Astrocyte (in vitro differentiated cells and primary cell): ENCODE results near the gene UQCRH. TPM values are rescaled to one million over a fixed set of nuclear protein-coding genes. Genes with fewer than 3 reads are reported as not detected.

Source experiments
- DNase-seq: peaks from one replicate; pipeline ENCODE4 v3.0.0-alpha.2; 2010; ENCODE audit warnings: low read depth
- FAIRE-seq: peaks from 2 replicates; lab custom pipeline; 2011; peaks lifted over from hg19 to GRCh38; lab: Jason Lieb, UNC
- H2AFZ ChIP-seq: 2 replicates; pipeline ENCODE4 v1.6.0; 2012; ENCODE audit warnings: low read depth, low read length, inconsistent platforms
- H3K27ac ChIP-seq: 2 replicates; pipeline ENCODE4 v1.5.1; 2011; ENCODE audit warnings: low read depth, low read length, inconsistent platforms
- H3K27me3 ChIP-seq: 2 replicates; pipeline ENCODE4 v1.6.0; 2011; ENCODE audit warnings: low read length, inconsistent platforms; ENCODE audit not compliant: insufficient read depth
- H3K36me3 ChIP-seq: 2 replicates; pipeline ENCODE4 v1.5.1; 2011; ENCODE audit warnings: low read length, inconsistent platforms; ENCODE audit not compliant: insufficient read depth
- H3K4me1 ChIP-seq: 2 replicates; pipeline ENCODE4 v1.5.1; 2011; ENCODE audit warnings: low read length, inconsistent platforms; ENCODE audit not compliant: insufficient read depth
- H3K4me2 ChIP-seq: 2 replicates; pipeline ENCODE4 v1.6.0; 2012; ENCODE audit warnings: low read length, inconsistent platforms
- H3K4me3 ChIP-seq: 2 replicates; pipeline ENCODE4 v1.5.1; 2011; ENCODE audit warnings: low read depth, mild to moderate bottlenecking, low read length, inconsistent platforms; ENCODE audit not compliant: insufficient read depth
- H3K79me2 ChIP-seq: 2 replicates; pipeline ENCODE4 v1.6.0; 2012; ENCODE audit warnings: mild to moderate bottlenecking, low read length, inconsistent platforms; ENCODE audit not compliant: insufficient read depth
- H3K9ac ChIP-seq: 2 replicates; pipeline ENCODE4 v1.6.0; 2012; ENCODE audit warnings: mild to moderate bottlenecking, low read length, inconsistent platforms
- H3K9me3 ChIP-seq: 2 replicates; pipeline ENCODE4 v1.5.1; 2012; ENCODE audit warnings: low read depth, mild to moderate bottlenecking, low read length, inconsistent platforms; ENCODE audit not compliant: insufficient read depth
- H4K20me1 ChIP-seq: 2 replicates; pipeline ENCODE4 v1.6.0; 2012; ENCODE audit warnings: low read length, inconsistent platforms; ENCODE audit not compliant: insufficient read depth
- H3K27ac Mint-ChIP-seq: one replicate; pipeline ENCODE4 v1.8.0; 2021; ENCODE audit warnings: mild to moderate bottlenecking, mixed read lengths; ENCODE audit not compliant: unreplicated experiment
- H3K27me3 Mint-ChIP-seq: one replicate; pipeline ENCODE4 v1.8.0; 2021; ENCODE audit warnings: low read depth, mixed read lengths; ENCODE audit not compliant: unreplicated experiment
- H3K36me3 Mint-ChIP-seq: one replicate; pipeline ENCODE4 v1.8.0; 2021; ENCODE audit warnings: low read depth, mixed read lengths; ENCODE audit not compliant: unreplicated experiment
- H3K4me1 Mint-ChIP-seq: one replicate; pipeline ENCODE4 v1.8.0; 2021; ENCODE audit warnings: low read depth, mixed read lengths; ENCODE audit not compliant: unreplicated experiment
- H3K4me3 Mint-ChIP-seq: one replicate; pipeline ENCODE4 v1.8.0; 2021; ENCODE audit warnings: mild to moderate bottlenecking, moderate library complexity, mixed read lengths; ENCODE audit not compliant: unreplicated experiment
- H3K9me3 Mint-ChIP-seq: one replicate; pipeline ENCODE4 v1.8.0; 2021; ENCODE audit warnings: mild to moderate bottlenecking, mixed read lengths; ENCODE audit not compliant: unreplicated experiment
- CTCF ChIP-seq: IDR thresholded peaks from 2 replicates; pipeline ENCODE4 v1.5.1; 2011; ENCODE audit warnings: low read depth, mild to moderate bottlenecking, inconsistent platforms, low read length, moderate library complexity; ENCODE audit not compliant: insufficient read depth
- EZH2 ChIP-seq: IDR thresholded peaks from 2 replicates; pipeline ENCODE4 v1.6.1; 2012; ENCODE audit warnings: mild to moderate bottlenecking, low read length, inconsistent platforms; ENCODE audit not compliant: insufficient read depth
- total RNA-seq: library from RNA; stranded (reverse); gene quantifications from 2 replicates; pipeline ENCODE4 v1.2.1, GENCODE V29; 2021

The UQCRH gene
- total RNA-seq, 1 donor from 2014 or later, result 337 TPM

GRCh38 chr1:46340404-46341221 lies 37.1 kb downstream of the UQCRH start, which contains the start of gene NSUN4:
TSS of gene NSUN4 (plus strand) at chr1:46340807. CDS start at chr1:46340827, 20 bp downstream.
- peak within 1 kb of the TSS; percentile 87 for H2AFZ ChIP-seq
- H3K9ac ChIP-seq, result peak within 1 kb of the TSS; percentile 96
- peaks cover 15% of the 10 kb centered on the region for H3K4me1 Mint-ChIP-seq
- peak within 1 kb of the TSS; percentile 90 for H3K27ac ChIP-seq
- H3K9me3 Mint-ChIP-seq, result no peaks in the 10 kb centered on the region
- H3K79me2 ChIP-seq, result peaks cover 33% of the 10 kb centered on the region
- H4K20me1 ChIP-seq, result peaks cover 34% of the 10 kb centered on the region
- FAIRE-seq (peak; percentile 17), DNase-seq (peak; percentile 92)
- TF ChIP-seq CTCF (peak; percentile 67), EZH2 (no peak)
- peak within 1 kb of the TSS; percentile 98 for H3K27ac Mint-ChIP-seq
- peak within 1 kb of the TSS; percentile 97 for H3K4me3 Mint-ChIP-seq
- H3K9me3 ChIP-seq, result no peaks in the 10 kb centered on the region
- H3K4me2 ChIP-seq, result peak within 1 kb of the TSS; percentile 96
- peaks cover 22% of the 10 kb centered on the region for H3K4me1 ChIP-seq
- H3K27me3 ChIP-seq, result no peaks in the 10 kb centered on the region
- H3K27me3 Mint-ChIP-seq, result peaks cover 2% of the 10 kb centered on the region
- peak within 1 kb of the TSS; percentile 91 for H3K4me3 ChIP-seq
- H3K36me3 ChIP-seq, result peaks cover 9% of the 10 kb centered on the region
- peaks cover 21% of the 10 kb centered on the region for H3K36me3 Mint-ChIP-seq

GRCh38 chr1:46341222-46342083 lies 38.0 kb downstream of the UQCRH start:
- Mint-ChIP-seq H3K4me1 (peaks cover 15% of the 10 kb centered on the region), H3K27me3 (peaks cover 2% of the 10 kb centered on the region), H3K36me3 (peaks cover 21% of the 10 kb centered on the region), H3K4me3 (peak overlapping the region; percentile 97), H3K9me3 (no peaks in the 10 kb centered on the region), H3K27ac (peak overlapping the region; percentile 98)
- H3K9ac ChIP-seq, result peak overlapping the region; percentile 96
- FAIRE-seq (no peak), DNase-seq (no peak)
- peaks cover 34% of the 10 kb centered on the region for H4K20me1 ChIP-seq
- H3K4me2 ChIP-seq, result peak overlapping the region; percentile 96
- H3K36me3 ChIP-seq, result peaks cover 9% of the 10 kb centered on the region
- peak overlapping the region; percentile 87 for H2AFZ ChIP-seq
- TF ChIP-seq EZH2 (no peak), CTCF (no peak)
- H3K4me1 ChIP-seq, result peaks cover 22% of the 10 kb centered on the region
- H3K4me3 ChIP-seq, result peak overlapping the region; percentile 91
- H3K9me3 ChIP-seq, result no peaks in the 10 kb centered on the region
- peaks cover 33% of the 10 kb centered on the region for H3K79me2 ChIP-seq
- H3K27ac ChIP-seq, result peak overlapping the region; percentile 90
- no peaks in the 10 kb centered on the region for H3K27me3 ChIP-seq
